GM18526 (cell line): Measurements from ENCODE around the gene SELENOO.

ENCODE experiments used
- POLR2A ChIP-seq: IDR thresholded peaks from 3 replicates; pipeline ENCODE4 v1.6.1; 2011; ENCODE audit not compliant: insufficient read length; ENCODE audit errors: extremely low read depth

SELENOO gene

GRCh38 chr22:50213263-50213662, 12.5 kb downstream of the SELENOO start:
- TF ChIP-seq POLR2A: no peak

- TF ChIP-seq POLR2A: no peak
These were observed 14.7 kb downstream of the SELENOO start for GRCh38 chr22:50215297-50216054.

GRCh38 chr22:50216055-50216683, 15.4 kb downstream of the SELENOO start:
- no peak for TF ChIP-seq POLR2A

DNA sequence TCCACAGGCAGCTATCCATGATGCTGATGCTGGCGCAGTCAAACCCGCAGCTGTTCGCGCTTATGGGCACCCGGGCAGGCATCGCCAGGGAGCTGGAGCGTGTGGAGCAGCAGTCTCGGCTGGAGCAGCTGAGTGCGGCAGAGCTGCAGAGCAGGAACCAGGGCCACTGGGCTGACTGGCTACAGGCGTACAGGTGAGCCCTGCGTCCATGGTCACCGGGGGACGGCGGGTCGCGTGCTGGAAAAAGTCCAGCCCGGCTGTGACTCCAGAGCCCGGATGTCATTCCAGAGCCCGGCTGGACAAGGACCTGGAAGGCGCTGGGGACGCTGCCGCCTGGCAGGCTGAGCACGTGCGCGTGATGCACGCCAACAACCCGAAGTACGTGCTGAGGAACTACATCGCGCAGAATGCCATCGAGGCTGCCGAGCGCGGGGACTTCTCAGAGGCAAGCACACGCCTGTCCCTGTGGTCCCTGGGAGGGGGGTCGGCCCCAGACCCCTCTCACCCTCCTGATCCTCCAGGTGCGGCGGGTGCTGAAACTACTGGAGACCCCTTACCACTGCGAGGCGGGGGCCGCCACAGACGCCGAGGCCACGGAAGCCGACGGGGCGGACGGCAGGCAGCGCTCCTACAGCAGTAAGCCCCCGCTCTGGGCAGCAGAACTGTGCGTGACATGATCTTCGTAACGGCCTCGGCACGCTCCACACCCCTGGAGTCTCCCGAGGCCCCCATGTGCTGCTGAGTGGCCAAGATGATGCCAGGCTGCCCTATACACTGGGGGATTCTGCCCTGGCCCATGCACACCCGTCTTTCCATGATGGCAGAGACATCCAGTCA, 16.1 kb downstream of the SELENOO start:
- TF ChIP-seq POLR2A: no peak

- TF ChIP-seq POLR2A: no peak
These were observed 16.8 kb downstream of the SELENOO start for GRCh38 chr22:50217543-50218152.

DNA sequence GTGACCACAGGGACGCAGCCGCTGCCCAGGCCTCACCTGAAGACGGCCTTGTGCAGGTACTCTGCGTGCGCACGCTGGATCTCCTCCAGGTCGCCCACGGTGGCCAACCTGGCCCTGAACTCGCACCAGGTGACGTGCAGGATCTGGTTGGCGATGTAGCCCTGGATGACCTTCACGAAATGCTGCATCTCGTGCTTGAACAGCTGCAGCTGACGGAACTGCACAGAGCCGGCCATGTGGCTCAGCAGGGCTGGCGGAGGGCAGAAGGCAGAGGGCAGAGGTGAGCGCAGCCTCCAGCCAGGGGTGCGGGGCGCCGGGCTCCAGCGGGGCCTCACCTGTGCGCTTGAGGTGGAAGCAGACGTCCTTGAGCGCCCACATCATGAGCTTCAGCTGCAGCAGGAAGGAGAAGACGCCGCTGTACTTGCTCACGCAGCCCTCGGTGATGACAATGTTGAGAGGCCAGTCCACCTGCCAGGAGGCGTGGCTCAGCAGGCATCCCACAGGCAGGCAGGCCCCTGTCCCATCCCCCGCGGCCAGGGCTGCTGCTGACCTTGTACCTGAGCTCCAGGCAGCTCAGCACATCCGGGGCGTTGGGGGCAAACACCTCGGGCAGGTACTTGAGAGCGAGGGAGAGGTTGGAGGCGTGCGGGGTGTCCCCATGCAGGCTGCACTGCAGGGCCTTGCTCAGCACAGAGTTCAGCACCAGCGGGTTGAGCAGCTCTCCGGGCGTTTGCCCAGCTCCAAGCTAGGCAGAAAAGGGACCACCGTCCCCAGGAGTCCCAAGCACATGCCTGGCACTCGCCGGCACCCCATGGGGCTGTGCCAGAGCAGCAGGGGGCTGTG, 17.6 kb downstream of the SELENOO start:
- TF ChIP-seq POLR2A: no peak

- TF ChIP-seq POLR2A: no peak
These were observed 18.4 kb downstream of the SELENOO start for GRCh38 chr22:50218996-50219727.

- no peak for TF ChIP-seq POLR2A
These were observed 19.2 kb downstream of the SELENOO start for GRCh38 chr22:50219800-50220602.

GRCh38 chr22:50220603-50221409, 20.0 kb downstream of the SELENOO start:
- no peak for TF ChIP-seq POLR2A

GRCh38 chr22:50221410-50222300, 20.8 kb downstream of the SELENOO start:
- no peak for TF ChIP-seq POLR2A

DNA sequence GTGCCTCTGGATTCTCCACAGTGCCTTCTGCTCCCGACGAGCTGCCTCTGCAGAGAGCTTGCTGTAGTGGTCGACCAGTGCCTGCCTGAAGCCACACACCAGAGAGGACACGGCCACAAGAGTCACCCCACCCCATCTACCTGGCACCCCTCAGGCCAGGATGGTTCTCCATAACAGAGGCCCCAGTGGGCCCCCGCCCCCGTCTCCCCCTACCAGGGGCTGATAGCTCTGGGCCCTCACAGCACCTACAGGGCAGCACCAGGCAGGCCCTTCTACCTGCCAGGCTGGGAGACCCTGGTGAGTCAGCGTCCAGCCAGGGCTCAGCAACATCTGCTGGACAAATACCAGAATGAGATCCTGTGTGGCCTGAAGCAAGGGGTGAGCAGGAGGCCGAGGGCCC, 21.7 kb downstream of the SELENOO start:
- no peak for TF ChIP-seq POLR2A
